ENCODE measurements around the gene LSAMP.

GRCh38 chr3:116483135-116483534 lies 37.8 kb upstream of the LSAMP start:
- TF ChIP-seq CTCF (IDR thresholded peaks at IDR 0.05) (no peak), POLR2A (IDR thresholded peaks at IDR 0.05; ENCODE audit: low read depth) (no peak), POLR2AphosphoS5 (IDR thresholded peaks at IDR 0.05) (no peak), EP300 (IDR thresholded peaks at IDR 0.05) (no peak)

Data from esophagus muscularis mucosa (tissue), 4 donors.